KMS-11 (cell line): Measurements from ENCODE around the gene ARHGEF17.

ENCODE experiments used
- H2AFZ ChIP-seq: fragments of 200-600 bp; sonication (generic); 2 replicates; pipeline ENCODE4 v1.6.1; 2016; ENCODE audit warnings: antibody characterized with exemption, mixed run types, low read depth
- H3K27ac ChIP-seq: fragments of 200-600 bp; sonication (generic); 2 replicates; pipeline ENCODE4 v1.6.1; 2016; ENCODE audit warnings: mild to moderate bottlenecking, mixed run types
- H3K27me3 ChIP-seq: fragments of 200-600 bp; sonication (generic); 2 replicates; pipeline ENCODE4 v1.6.1; 2017; ENCODE audit warnings: mild to moderate bottlenecking, low read depth, mixed run types, moderate library complexity; ENCODE audit not compliant: insufficient read depth
- H3K36me3 ChIP-seq: fragments of 200-600 bp; sonication (generic); 2 replicates; pipeline ENCODE4 v1.6.1; 2017; ENCODE audit warnings: mild to moderate bottlenecking, mixed run types; ENCODE audit not compliant: insufficient read depth
- H3K4me1 ChIP-seq: fragments of 200-600 bp; sonication (generic); 2 replicates; pipeline ENCODE4 v1.6.1; 2016; ENCODE audit warnings: mild to moderate bottlenecking, low read depth, mixed run types; ENCODE audit not compliant: poor library complexity, severe bottlenecking
- H3K4me2 ChIP-seq: fragments of 200-600 bp; sonication (generic); 2 replicates; pipeline ENCODE4 v1.7.0; 2016; ENCODE audit warnings: mild to moderate bottlenecking, mixed run types
- H3K4me3 ChIP-seq: fragments of 200-600 bp; sonication (generic); IDR thresholded peaks from 2 replicates; pipeline ENCODE4 v1.6.1; 2017; ENCODE audit warnings: low read depth, low read length, mixed read lengths; ENCODE audit not compliant: insufficient read depth
- H3K79me2 ChIP-seq: fragments of 200-600 bp; sonication (generic); 2 replicates; pipeline ENCODE4 v1.6.1; 2016; ENCODE audit warnings: low read depth, mixed run types; ENCODE audit not compliant: insufficient read depth
- H3K9ac ChIP-seq: fragments of 200-600 bp; sonication (generic); 2 replicates; pipeline ENCODE4 v1.6.1; 2016; ENCODE audit warnings: mild to moderate bottlenecking, mixed run types
- H4K20me1 ChIP-seq: fragments of 200-600 bp; sonication (generic); 2 replicates; pipeline ENCODE4 v1.6.1; 2016; ENCODE audit warnings: mild to moderate bottlenecking, mixed run types; ENCODE audit not compliant: insufficient read depth
- CTCF ChIP-seq: fragments of 200-600 bp; sonication (generic); conservative IDR thresholded peaks from 2 replicates; pipeline ENCODE4 v1.6.1; 2017; ENCODE audit warnings: low read depth, mild to moderate bottlenecking, antibody characterized with exemption, low read length, moderate library complexity, mixed read lengths

ARHGEF17 gene

GRCh38 chr11:73395297-73396208, 87.5 kb downstream of the ARHGEF17 start:
- H4K20me1 ChIP-seq, result no peaks in the 10 kb centered on the region
- no peak for TF ChIP-seq CTCF

GRCh38 chr11:73396251-73396930, 88.3 kb downstream of the ARHGEF17 start:
- H3K27ac ChIP-seq, result no peak overlapping the region
- H3K4me3 ChIP-seq, result no peak overlapping the region
- H4K20me1 ChIP-seq, result no peaks in the 10 kb centered on the region
- H3K79me2 ChIP-seq, result no peaks in the 10 kb centered on the region
- no peak for TF ChIP-seq CTCF
- H3K4me2 ChIP-seq, result no peak overlapping the region
- H3K4me1 ChIP-seq, result peaks cover 10% of the 10 kb centered on the region
- H2AFZ ChIP-seq, result no peak overlapping the region
- H3K36me3 ChIP-seq, result no peaks in the 10 kb centered on the region
- H3K27me3 ChIP-seq, result no peaks in the 10 kb centered on the region
- no peak overlapping the region for H3K9ac ChIP-seq

More at GRCh38 chr11:73395297-73396208, 87.5 kb downstream of the ARHGEF17 start:
- Histone ChIP-seq H3K27ac (no peak overlapping the region), H3K4me2 (no peak overlapping the region), H3K79me2 (no peaks in the 10 kb centered on the region), H3K4me1 (peaks cover 10% of the 10 kb centered on the region), H3K36me3 (no peaks in the 10 kb centered on the region), H3K4me3 (no peak overlapping the region), H2AFZ (no peak overlapping the region), H3K27me3 (no peaks in the 10 kb centered on the region), H3K9ac (no peak overlapping the region)

- H3K79me2 ChIP-seq, result no peaks in the 10 kb centered on the region
- H2AFZ ChIP-seq, result no peak overlapping the region
- H4K20me1 ChIP-seq, result no peaks in the 10 kb centered on the region
- no peak overlapping the region for H3K4me3 ChIP-seq
- H3K4me2 ChIP-seq, result no peak overlapping the region
- no peak overlapping the region for H3K27ac ChIP-seq
- no peaks in the 10 kb centered on the region for H3K36me3 ChIP-seq
- peaks cover 10% of the 10 kb centered on the region for H3K4me1 ChIP-seq
- no peak overlapping the region for H3K9ac ChIP-seq
- TF ChIP-seq CTCF, result no peak
- H3K27me3 ChIP-seq, result no peaks in the 10 kb centered on the region
Observed at GRCh38 chr11:73396985-73397384, 88.9 kb downstream of the ARHGEF17 start.

GRCh38 chr11:73397468-73398131, 89.5 kb downstream of the ARHGEF17 start:
- Histone ChIP-seq H2AFZ (no peak overlapping the region), H3K4me2 (no peak overlapping the region), H4K20me1 (no peaks in the 10 kb centered on the region), H3K27me3 (no peaks in the 10 kb centered on the region), H3K36me3 (no peaks in the 10 kb centered on the region), H3K4me3 (no peak overlapping the region), H3K4me1 (peaks cover 10% of the 10 kb centered on the region), H3K79me2 (no peaks in the 10 kb centered on the region), H3K9ac (no peak overlapping the region), H3K27ac (no peak overlapping the region)
- TF ChIP-seq CTCF, result no peak
